CD4-positive, alpha-beta T cell treated with Interleukin-17A for 4 hours (primary cell): ENCODE data around the gene LRRC43.

Source experiments
- DNase-seq: peaks from one replicate; pipeline ENCODE4 v3.0.0-alpha.2; 2020; ENCODE audit warnings: mixed read lengths

The LRRC43 gene

GRCh38 chr12:122228092-122228491 is 45.2 kb downstream of the LRRC43 start:
- no peak for DNase-seq

- no peak for DNase-seq
These were observed 47.9 kb downstream of the LRRC43 start for GRCh38 chr12:122230798-122231197.

GRCh38 chr12:122232691-122233090 is 49.8 kb downstream of the LRRC43 start:
- no peak for DNase-seq

- no peak for DNase-seq
These were observed 52.8 kb downstream of the LRRC43 start for GRCh38 chr12:122235741-122236140.

- no peak for DNase-seq
These were observed 55.9 kb downstream of the LRRC43 start for GRCh38 chr12:122238861-122239260.

GRCh38 chr12:122243965-122244364 is 61.0 kb downstream of the LRRC43 start:
- peak; percentile 35 for DNase-seq

GRCh38 chr12:122244565-122245371 is 61.8 kb downstream of the LRRC43 start:
- peak; percentile 29 for DNase-seq

GRCh38 chr12:122245553-122245952 is 62.6 kb downstream of the LRRC43 start:
- no peak for DNase-seq

GRCh38 chr12:122250047-122250446 is 67.1 kb downstream of the LRRC43 start:
- no peak for DNase-seq

GRCh38 chr12:122250536-122250935 is 67.6 kb downstream of the LRRC43 start:
- no peak for DNase-seq
